ENCODE results near the gene CEMIP2.
"Not testable (repeated sequence)": the region's sequence is repeated elsewhere in the genome, so short reads cannot be mapped to it uniquely, and the experiment has no call there.

Gene CEMIP2

GRCh38 chr9:71664566-71664965 lies 103.7 kb downstream of the CEMIP2 start:
- TF ChIP-seq ZFX (IDR thresholded peaks at IDR 0.05; ENCODE audit: borderline replicate concordance): no peak
- TF ChIP-seq CTCF (IDR thresholded peaks at IDR 0.05): no peak
- H3K27ac ChIP-seq: no peak overlapping the region

DNA sequence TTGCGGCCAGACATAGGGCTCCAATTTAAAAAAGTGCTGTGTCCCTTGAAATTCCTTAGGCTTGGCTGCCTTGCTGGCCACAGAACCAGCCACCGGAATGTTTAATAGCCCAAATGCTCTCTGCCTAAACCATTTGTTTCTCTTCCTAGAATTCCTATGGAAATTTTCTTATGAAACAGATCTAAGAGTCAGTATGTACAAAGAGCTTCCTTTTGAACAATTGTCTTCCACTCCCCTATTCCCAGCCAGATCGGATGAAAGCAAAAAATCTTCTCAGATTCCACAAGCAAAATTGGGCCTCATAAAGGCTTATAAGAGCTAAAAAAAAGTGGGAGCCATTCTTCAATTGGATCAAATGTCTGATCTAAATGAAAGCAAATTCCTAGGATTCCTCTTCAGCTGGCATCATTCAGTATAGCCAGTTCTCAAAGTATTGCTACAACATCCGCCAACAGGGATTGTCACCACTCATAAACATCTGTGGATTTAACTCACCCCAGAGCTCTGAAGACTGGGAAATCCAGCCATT lies 104.3 kb downstream of the CEMIP2 start:
- H3K27ac ChIP-seq: no peak overlapping the region

DNA sequence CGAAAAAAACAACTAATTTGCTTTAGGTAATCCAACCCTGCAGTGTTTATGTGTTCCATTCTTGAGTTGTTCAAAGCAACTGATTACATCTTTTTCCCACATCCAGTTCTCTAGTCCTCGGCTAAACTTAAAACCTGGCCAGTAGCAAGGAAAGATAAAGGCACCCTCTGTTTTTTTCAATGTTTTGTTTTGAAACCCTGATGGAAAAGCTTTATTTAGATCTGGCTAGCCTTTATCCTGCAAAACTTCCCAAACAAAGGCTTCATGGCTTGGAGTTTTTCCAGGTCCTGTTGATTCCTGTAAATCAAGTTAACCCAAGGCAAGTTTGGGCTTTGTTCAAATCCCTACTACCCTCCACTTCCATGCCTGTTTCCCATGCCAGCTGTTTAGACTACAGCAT lies 105.1 kb downstream of the CEMIP2 start:
- no peak overlapping the region for H3K27ac ChIP-seq
- TF ChIP-seq CTCF (IDR thresholded peaks at IDR 0.05) (no peak), ZFX (IDR thresholded peaks at IDR 0.05; ENCODE audit: borderline replicate concordance) (no peak)

More for the DNA sequence above, 104.3 kb downstream of the CEMIP2 start:
- TF ChIP-seq ZFX (IDR thresholded peaks at IDR 0.05; ENCODE audit: borderline replicate concordance) (no peak), CTCF (IDR thresholded peaks at IDR 0.05) (no peak)

DNA sequence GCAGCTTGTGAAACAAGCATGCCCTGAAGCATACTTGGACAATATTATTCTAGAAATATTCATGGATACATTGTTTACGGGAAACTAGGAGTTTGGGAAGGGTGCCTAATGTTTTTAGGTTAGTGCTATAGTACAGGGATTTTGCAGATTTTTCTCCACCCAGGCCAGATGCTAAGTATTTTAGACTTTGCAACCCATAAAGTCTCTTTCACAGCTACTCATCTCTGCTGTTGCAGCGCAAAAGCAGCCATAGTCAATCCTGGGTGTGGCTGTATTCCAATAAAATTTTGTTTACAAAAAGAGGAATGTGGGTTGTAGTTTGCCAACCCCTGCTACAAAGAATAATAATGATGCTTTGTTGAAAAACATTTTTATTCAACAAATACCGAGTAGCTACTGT lies 106.2 kb downstream of the CEMIP2 start:
- no peak for TF ChIP-seq CTCF (IDR thresholded peaks at IDR 0.05)
- TF ChIP-seq ZFX (IDR thresholded peaks at IDR 0.05; ENCODE audit: borderline replicate concordance): no peak
- no peak overlapping the region for H3K27ac ChIP-seq

DNA sequence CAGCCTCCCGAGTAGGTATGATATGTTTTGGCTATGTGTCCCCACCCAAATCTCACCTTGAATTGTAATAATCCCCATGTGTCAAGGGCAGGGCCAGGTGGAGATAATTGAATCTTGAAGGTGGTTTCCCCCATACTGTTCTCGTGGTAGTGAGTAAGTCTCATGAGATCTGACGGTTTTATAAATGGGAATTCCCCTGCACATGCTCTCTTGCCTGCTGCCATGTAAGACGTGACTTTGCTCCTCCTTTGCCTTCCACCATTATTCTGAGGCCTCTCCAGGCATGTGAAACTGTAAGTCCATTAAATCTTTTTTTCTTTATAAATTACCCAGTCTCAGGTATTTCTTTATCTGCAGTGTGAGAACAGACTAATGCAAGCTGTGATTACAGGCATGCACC lies 111.0 kb downstream of the CEMIP2 start:
- not testable (repeated sequence) for H3K27ac ChIP-seq

DNA sequence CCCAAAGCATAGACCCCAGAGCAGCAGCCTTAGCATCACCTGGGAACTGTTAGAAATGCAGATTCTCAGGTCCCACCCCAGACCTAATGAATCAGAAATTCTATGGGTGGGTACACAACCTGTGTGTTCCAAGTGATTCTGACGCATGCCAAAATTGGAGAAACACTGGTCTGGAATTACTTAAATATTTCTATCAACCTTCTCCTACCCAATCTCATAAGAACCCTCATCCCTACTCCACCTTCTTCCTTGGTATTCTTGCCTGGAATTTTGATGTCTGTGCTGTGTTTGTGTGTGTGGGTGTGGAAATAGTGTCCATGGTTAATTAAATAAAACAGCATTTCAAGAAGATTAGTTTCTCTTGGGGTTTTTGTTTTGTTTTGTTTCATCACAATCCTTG lies 111.8 kb downstream of the CEMIP2 start:
- no peak overlapping the region for H3K27ac ChIP-seq
- TF ChIP-seq CTCF (IDR thresholded peaks at IDR 0.05): no peak
- no peak for TF ChIP-seq ZFX (IDR thresholded peaks at IDR 0.05; ENCODE audit: borderline replicate concordance)

DNA sequence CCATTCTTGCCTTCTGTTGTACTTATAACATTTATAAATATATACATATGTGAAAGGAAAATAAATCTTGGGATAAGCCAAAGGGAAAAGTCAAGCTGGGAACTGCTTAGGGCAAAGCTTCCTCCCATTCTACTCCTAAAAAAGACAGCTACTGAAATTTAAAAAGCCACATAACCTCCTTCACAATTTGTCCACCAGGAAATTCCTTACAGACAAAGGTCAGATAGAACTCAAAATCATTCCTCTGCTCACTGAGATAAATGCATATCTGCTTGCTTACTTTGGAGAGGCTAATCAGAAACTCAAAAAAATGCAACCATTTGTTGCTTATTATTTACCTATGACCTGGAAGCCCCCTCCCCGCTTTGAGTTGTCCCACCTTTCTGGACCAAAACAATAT lies 112.5 kb downstream of the CEMIP2 start:
- no peak overlapping the region for H3K27ac ChIP-seq
- TF ChIP-seq ZFX (IDR thresholded peaks at IDR 0.05; ENCODE audit: borderline replicate concordance) (no peak), CTCF (IDR thresholded peaks at IDR 0.05) (no peak)

- TF ChIP-seq ZFX (IDR thresholded peaks at IDR 0.05; ENCODE audit: borderline replicate concordance): no peak
- TF ChIP-seq CTCF (IDR thresholded peaks at IDR 0.05): no peak
- no peak overlapping the region for H3K27ac ChIP-seq
These were observed 113.2 kb downstream of the CEMIP2 start for GRCh38 chr9:71655141-71655540.

Data from 22Rv1 (cell line).